Esophagus squamous epithelium (tissue), 5 donors: Measurements from ENCODE around the gene TUBGCP4. TPM values are rescaled to one million over a fixed set of nuclear protein-coding genes. Genes with fewer than 3 reads are reported as not detected.
A peak's percentile ranks its signal among the peaks of the same experiment; 100 is the strongest.

Experiments used
- DNase-seq: peaks from one replicate; lab custom pipeline; 2025; lab: John Stamatoyannopoulos, UW
- H3K27ac ChIP-seq, 4 donors: fragments of 200-600 bp; sonication (generic); one replicate each; pipeline ENCODE4 v1.5.1; 2016 to 2019; ENCODE audit warnings: mild to moderate bottlenecking in 1 of 4
- H3K27me3 ChIP-seq, 4 donors: fragments of 200-600 bp; sonication (generic); 1 replicate in 3 of 4; 2 replicates in 1 of 4; pipeline versions ENCODE4 v1.5.1 to v1.6.0; 2017 to 2021; ENCODE audit warnings: antibody characterized with exemption in 1 of 4
- H3K36me3 ChIP-seq, 3 donors: fragments of 200-600 bp; sonication (generic); one replicate each; pipeline ENCODE4 v1.5.1; 2016 to 2019
- H3K4me1 ChIP-seq, 3 donors: fragments of 200-600 bp; sonication (generic); one replicate each; pipeline ENCODE4 v1.5.1; 2017 to 2019
- H3K4me3 ChIP-seq, 4 donors: fragments of 200-600 bp; sonication (generic); 1 replicate in 3 of 4; 2 replicates in 1 of 4; pipeline ENCODE4 v1.5.1; 2016 to 2019; ENCODE audit warnings: mild to moderate bottlenecking in 2 of 4, moderate library complexity in 1 of 4
- H3K9me3 ChIP-seq, 3 donors: fragments of 200-600 bp; sonication (generic); one replicate each; pipeline ENCODE4 v1.5.1; 2016 to 2019
- CTCF ChIP-seq, 6 experiments: fragments of 450-650 bp in 4 of 6; fragments of 200-600 bp in 2 of 6; sonication (generic) in 2 of 6; IDR thresholded peaks; one replicate each; pipeline ENCODE4 v1.5.1; 2016 to 2019; ENCODE audit warnings: antibody characterized with exemption in 6 of 6, mild to moderate bottlenecking in 4 of 6, moderate library complexity in 4 of 6
- POLR2A ChIP-seq, 4 donors: fragments of 450-650 bp; IDR thresholded peaks; one replicate each; pipeline ENCODE4 v1.6.1; 2017; ENCODE audit warnings: antibody characterized with exemption in 4 of 4, mild to moderate bottlenecking in 4 of 4, moderate library complexity in 3 of 4
- WGBS, 2 donors: methylation state at CpG; one replicate each; pipeline ENCODE4 v1.1.5; 2018; 5-methylcytosine and 5-hydroxymethylcytosine counted together
- intact Hi-C: fragments of 100-400 bp; cut with DNase I; formaldehyde crosslinking; loops from one replicate; pipeline ENCODE4 v1.15.0; 2022
- total RNA-seq, 4 donors: library from RNA; depleted of rRNA; stranded (reverse); fragments of >200 nt; gene quantifications; one replicate each; pipeline ENCODE4 v1.1.0, GENCODE V29; 2016
- donor health status: DM: yes; HTN: yes; CAD: no.

The TUBGCP4 gene
- total RNA-seq, 4 donors from 2014 or later = 12.7 to 21.2 (median 20.8) TPM

GRCh38 chr15:43360821-43361220 is 10.1 kb upstream of the TUBGCP4 start:
- no peaks in the 10 kb centered on the region for H3K4me1 ChIP-seq
- no peak for DNase-seq
- H3K27me3 ChIP-seq = no peaks in the 10 kb centered on the region
- H3K36me3 ChIP-seq = peaks cover 13 to 86% (median 37%) of the 10 kb centered on the region in 3 donors
- 96 to 100% methylated on average over 4 of the region's 4 CpGs for WGBS, 2 donors
- intact Hi-C loops = no loop called here
- TF ChIP-seq CTCF (IDR thresholded peaks at IDR 0.05) (no peak), POLR2A (IDR thresholded peaks at IDR 0.05) (no peak)
- H3K9me3 ChIP-seq = peaks cover 6 to 59% (median 40%) of the 10 kb centered on the region in 3 donors
- H3K27ac ChIP-seq = no peak overlapping the region
- H3K4me3 ChIP-seq = peak overlapping the region in 1 of 4 donors; percentile 26

DNA sequence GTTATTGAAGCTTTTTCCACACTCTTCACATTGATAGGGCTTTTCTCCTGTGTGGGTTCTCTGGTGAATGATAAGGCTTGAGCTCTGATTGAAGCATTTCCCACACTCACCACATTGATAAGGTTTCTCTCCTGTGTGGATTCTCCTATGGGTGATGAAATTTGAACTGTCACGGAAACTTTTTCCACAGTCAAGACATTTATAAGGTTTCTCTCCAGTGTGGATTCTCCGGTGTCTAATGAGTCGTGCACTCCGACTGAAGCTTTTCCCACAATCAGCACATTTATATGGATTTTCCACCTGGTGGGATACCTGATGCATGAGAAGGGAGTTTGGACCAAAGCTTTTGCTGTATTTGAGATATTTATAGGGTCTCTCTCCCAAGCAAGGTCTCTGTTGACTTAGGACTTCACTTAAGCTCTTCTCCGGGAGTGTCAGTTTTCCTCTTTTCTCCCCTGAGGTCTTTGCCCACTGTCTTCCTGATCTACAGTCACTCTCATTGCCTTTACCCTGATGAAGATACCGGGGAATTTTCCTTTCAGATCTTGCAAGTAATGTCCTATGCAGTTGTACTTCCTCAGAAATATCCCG is 9.5 kb upstream of the TUBGCP4 start:
- intact Hi-C loops = no loop called here
- peaks cover 6 to 63% (median 40%) of the 10 kb centered on the region in 3 donors for H3K9me3 ChIP-seq
- TF ChIP-seq POLR2A (IDR thresholded peaks at IDR 0.05) (no peak), CTCF (IDR thresholded peaks at IDR 0.05) (no peak)
- no peaks in the 10 kb centered on the region for H3K4me1 ChIP-seq
- H3K27me3 ChIP-seq = no peaks in the 10 kb centered on the region
- H3K27ac ChIP-seq = no peak overlapping the region
- WGBS, 2 donors = 95 to 97% methylated on average over 7 of the region's 7 CpGs
- DNase-seq = no peak
- H3K36me3 ChIP-seq = peaks cover 13 to 92% (median 43%) of the 10 kb centered on the region in 3 donors
- peak overlapping the region in 1 of 4 donors; percentile 26 for H3K4me3 ChIP-seq

DNA sequence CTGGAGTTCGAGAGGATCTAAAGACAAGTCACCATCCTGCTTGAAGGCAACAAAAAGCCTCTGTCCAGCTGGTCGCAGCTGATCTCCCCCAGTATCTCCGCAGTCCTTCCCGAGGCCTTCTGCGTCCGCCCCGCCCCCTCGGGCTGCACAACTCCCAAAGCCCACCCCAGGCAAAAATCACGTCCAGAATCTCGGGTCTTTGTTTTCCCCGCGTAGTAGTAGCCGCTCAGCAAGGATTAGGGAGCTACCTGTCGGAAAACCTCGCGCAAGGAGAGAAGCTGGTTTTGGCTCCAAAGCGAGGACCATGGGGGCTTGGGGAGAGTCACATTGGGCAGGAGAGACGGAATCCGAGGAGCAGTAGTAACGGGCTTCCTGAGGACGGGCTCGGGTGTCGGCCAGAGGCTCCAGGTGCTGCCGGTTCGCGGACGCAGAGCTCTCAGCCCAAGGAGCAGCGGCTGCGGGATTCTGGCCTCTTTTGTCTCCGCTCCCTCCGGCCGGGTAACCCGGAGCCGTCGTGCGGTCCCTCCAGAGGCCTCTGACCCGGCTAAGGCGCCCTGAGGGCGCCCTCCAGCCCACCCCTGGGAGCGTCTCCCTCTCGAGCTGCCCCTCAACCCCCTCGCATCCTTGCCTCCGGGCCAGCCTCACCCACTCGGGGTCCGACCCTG is 459 bp upstream of the TUBGCP4 start:
- no peaks in the 10 kb centered on the region for H3K27me3 ChIP-seq
- TF ChIP-seq POLR2A (IDR thresholded peaks at IDR 0.05) (no peak), CTCF (IDR thresholded peaks at IDR 0.05) (no peak)
- no peak for DNase-seq
- peaks cover 0 to 28% (median 9%) of the 10 kb centered on the region in 3 donors for H3K36me3 ChIP-seq
- H3K9me3 ChIP-seq = peaks cover 0 to 6% (median 0%) of the 10 kb centered on the region in 3 donors
- intact Hi-C loops = no loop called here
- WGBS, 2 donors = 0 to 4% methylated on average over 5 to 26 of the region's 45 CpGs
- peak overlapping the region; percentile 78 to 90 (median 83) for H3K27ac ChIP-seq
- peaks cover 15 to 46% (median 21%) of the 10 kb centered on the region in 3 donors for H3K4me1 ChIP-seq
- peak overlapping the region; percentile 79 to 95 (median 89) for H3K4me3 ChIP-seq

- Histone ChIP-seq H3K4me3 (no peak overlapping the region), H3K27ac (no peak overlapping the region), H3K36me3 (peaks cover 0 to 49% (median 0%) of the 10 kb centered on the region in 3 donors), H3K27me3 (no peaks in the 10 kb centered on the region), H3K9me3 (no peaks in the 10 kb centered on the region), H3K4me1 (peaks cover 6 to 16% (median 8%) of the 10 kb centered on the region in 3 donors)
- intact Hi-C loops = no loop called here
- 77 to 83% methylated on average over 13 of the region's 13 CpGs for WGBS, 2 donors
- TF ChIP-seq POLR2A (IDR thresholded peaks at IDR 0.05) (no peak), CTCF (IDR thresholded peaks at IDR 0.05) (peak; percentile 25 to 58 (median 42))
- no peak for DNase-seq
These were observed 5.3 kb downstream of the TUBGCP4 start for GRCh38 chr15:43376017-43376705.

- TF ChIP-seq CTCF (IDR thresholded peaks at IDR 0.05) = no peak
- no peak for TF ChIP-seq POLR2A (IDR thresholded peaks at IDR 0.05)
- Histone ChIP-seq H3K4me1 (no peaks in the 10 kb centered on the region), H3K4me3 (no peak overlapping the region), H3K36me3 (peaks cover 0 to 73% (median 0%) of the 10 kb centered on the region in 3 donors), H3K9me3 (no peaks in the 10 kb centered on the region), H3K27ac (no peak overlapping the region), H3K27me3 (no peaks in the 10 kb centered on the region)
- no peak for DNase-seq
- intact Hi-C loops = no loop called here
These were observed 7.7 kb downstream of the TUBGCP4 start for GRCh38 chr15:43378601-43379000.
